ENCODE measurements around the gene MTAP.
A peak's percentile ranks its signal among the peaks of the same experiment; 100 is the strongest.

Gene MTAP

DNA sequence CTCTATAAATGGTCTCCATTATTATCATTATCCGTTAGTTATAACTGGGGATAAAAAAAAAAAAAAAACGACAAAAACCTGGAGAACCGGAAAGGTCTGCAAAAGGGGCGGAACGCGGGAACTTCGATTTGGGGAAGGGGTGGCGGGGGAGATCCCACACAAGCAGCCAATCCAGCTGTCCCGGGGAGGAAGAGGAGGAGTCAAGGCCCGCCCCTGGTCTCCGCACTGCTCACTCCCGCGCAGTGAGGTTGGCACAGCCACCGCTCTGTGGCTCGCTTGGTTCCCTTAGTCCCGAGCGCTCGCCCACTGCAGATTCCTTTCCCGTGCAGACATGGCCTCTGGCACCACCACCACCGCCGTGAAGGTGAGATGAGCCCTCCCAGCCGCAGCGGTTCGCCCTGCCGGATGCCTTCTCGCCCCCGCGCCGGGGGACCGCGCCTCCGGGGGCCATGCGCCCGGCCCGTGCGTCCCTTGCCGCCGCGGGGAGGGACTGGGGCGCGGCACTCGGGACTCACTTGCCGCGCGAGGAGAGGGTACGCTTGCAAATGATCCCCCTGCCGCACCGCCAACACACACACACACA, at the start of gene MTAP:
Gene MTAP, plus strand, starts transcription at position 219 of the 583 bp plus-strand sequence. Its CDS starts 113 bp downstream, at position 332.
- DNase-seq = peak; percentile 97

DNA sequence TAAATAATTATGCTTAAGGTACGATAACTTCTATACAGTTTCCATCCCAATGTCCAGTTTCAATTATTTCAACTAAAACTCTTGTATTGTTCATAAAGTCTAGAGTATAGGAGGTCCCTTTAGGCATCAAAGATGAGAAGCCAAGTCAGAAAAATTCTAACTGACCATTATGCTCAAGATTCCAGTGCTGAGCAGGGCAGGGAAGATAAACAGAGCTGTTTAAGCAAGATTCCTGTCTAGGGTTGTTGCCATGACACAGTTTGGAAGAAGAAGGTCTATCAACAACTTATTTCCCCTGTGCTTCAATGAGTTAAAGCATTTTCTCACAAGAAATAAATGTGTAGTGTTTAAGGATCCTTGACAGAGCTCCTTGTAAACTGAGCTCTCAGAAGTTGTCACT, 48.9 kb upstream of the MTAP start:
- no peak for DNase-seq

DNA sequence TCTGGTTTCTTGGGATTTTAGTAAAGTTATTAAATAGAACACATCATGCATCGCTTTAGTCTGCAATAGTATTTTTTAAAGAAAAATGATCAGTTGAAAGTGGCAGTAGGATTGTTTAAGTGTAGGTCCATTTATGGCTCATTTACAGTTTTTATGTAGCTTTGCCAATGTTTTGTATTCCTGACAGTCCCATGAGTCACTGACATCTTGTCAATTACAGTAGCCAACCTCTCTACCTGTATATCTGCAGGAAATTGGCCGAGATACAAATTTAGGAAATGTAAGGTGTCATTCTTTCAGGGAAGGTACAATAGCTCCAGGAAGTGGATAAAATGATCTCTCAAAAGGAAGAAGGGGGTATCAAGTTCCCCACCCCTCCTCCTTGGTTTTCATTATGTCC, 47.7 kb upstream of the MTAP start:
- no peak for DNase-seq

DNA sequence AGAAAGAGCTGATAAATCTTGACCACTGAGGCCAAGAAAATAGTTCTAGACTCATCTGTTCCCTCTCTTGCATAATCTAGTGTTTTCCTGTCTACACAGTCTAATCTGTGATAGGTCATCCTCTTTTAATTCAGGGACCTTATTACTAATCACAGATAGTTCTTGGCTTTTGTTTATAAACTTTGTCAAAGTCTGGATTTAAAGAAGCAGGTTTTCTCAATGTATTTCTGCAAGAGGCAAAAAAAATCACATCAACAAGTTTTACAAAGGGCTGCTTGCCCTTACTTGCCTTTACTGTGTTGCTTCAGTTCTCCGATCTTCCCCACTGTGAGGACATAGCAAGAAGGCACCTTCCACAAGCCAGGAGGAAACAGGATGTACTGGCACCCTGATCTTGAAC, 43.9 kb upstream of the MTAP start:
- no peak for DNase-seq

DNA sequence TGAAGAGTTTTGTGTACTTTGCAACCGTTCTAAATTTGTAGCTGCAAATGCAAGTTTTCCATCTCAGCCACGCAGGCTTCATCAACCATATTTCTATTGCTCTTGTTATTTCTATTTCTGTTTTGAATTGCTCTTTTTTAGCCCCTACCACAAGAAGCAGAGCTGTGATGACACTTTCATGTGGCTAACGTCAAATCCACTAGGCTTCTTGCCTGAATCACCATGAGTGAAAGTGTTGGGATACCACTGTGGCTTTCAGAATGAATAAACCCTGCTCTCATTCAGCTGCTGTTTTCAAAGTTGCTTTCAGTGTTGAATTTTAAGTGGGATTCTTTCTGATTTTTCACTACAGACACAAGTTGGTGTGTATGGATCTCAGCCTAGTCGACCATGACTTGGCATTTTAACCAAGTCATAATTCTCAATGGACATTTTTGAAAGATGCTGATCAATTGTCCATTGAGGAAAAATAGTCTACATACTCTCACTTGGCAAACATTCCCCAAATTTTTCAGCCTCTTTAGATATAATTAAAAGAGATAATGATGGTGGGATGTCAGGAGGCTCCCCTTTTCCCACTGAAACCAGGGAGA, 41.0 kb upstream of the MTAP start:
- no peak for DNase-seq

DNA sequence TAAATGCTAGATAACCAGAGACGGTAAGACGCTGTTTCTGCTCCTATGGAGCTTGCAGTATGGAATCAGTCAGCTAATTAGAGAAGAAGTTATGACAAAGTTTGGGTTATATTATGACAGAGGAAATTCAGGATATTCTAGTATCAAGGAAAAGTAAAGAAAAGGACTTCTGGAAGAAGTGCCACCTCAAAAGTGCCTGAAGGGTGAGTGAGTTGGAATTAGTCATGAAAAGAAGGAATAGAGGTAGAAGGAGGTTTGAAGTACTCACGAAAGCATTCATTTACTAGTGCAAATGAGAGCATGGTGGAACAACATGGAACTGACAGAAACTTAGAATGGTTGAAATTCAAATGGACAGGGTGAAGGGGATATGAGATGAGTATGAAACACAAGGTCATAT, 40.4 kb upstream of the MTAP start:
- no peak for DNase-seq

DNA sequence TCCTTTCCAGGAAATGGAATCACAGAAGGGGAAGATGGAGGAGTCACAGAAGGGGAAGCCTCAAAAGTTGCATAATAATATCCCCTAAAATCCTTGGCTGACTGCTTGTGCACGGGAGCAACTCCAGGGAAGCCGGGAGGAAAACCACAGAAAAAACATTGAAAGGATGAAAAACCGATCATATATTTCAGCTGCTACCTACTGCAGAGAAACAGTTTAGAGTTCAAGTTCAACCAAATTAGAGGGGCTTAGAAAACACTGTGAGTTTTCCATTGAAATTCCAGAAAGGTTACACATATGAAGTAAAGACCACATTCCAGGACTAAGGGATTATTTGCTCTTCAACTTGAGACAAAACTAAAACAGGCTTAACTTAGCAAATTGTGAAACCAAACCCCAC, 37.6 kb upstream of the MTAP start:
- no peak for DNase-seq

DNA sequence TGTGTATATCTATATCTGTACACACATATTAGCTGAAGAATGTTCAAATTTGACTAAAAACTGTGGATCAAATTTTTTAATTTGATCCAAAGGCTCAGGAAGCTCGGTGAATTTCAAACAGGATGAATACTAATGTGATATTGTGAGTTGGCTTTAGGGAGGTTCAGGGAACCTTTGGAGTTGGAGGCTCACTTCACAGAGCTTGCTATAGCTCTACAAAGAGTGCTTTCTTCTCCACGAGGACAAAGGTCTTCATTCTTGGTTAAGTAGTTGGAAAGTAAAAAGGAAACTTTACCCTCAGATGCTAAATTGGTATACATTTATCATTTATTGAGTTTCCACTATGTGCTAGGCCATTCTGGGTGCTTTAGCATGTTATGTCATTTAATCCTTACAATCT, 36.3 kb upstream of the MTAP start:
- no peak for DNase-seq

DNA sequence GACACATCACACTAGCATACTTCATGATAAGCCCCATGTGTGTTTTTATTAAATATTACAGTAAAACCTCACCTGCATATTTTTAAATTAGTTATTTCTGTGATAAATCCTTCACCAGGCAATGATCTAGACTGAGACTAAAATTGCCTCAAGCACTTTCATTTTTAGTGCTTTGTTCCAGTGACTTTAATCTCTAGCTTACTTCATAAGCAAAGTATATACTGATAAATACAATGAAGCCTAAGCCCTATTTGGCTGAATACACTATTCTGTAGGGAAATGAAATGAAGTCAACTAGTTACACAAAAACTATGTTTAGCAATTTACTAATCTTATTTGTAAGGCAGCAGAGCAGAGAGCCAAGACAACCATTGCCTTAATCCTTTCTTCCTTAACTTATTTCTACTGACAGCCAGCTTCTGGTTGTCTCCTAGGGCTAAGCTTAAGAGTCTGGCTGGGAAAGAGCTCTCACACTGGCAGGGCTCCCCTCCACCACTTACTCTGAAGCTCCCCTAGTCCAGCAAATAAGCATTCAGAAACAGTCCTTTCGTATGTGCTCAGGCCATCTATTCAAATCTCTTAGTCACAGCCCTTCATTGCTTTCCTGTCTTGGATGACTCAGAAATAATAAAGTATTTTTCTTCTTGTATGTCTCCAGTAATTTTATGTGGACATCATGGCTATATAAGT, 31.4 kb upstream of the MTAP start:
- peak; percentile 20 for DNase-seq

DNA sequence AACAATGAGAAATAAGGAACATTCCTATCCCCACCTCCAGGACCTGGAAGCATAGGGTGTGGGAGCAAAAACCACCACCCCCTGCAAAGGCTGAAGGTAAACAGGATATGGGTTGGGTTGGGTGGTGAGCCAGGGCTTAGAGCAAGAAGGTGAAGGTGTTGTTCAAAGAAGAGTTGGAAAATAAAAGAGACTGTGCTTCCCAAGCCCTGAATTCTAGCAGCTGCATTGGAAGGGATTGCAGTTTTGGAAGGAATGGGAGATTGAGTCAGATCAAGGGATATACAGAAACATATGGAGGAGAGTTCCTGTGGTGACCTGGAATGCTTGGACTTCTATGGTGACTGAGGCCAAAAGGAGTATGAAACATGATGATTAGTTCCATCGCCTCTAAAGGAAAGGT, 24.7 kb upstream of the MTAP start:
- no peak for DNase-seq

DNA sequence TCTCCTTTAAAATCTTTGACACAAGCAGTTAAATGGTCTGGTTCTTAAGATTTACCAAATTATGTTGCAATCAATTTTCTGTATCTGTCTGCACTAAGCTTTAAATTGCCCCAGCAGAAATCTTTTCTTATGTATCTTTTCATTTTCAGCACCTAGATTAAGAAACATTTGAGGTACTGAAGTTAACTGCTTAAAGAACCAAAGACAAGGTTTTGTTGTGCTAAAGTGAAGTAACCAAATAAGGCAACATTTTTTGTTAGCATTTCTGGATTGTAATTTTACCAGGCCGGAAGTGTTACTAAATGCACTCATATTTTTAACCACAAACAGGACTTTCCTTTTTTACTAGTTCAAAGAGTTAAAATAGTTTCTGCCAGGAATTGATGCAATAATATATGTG, 24.1 kb upstream of the MTAP start:
- no peak for DNase-seq

DNA sequence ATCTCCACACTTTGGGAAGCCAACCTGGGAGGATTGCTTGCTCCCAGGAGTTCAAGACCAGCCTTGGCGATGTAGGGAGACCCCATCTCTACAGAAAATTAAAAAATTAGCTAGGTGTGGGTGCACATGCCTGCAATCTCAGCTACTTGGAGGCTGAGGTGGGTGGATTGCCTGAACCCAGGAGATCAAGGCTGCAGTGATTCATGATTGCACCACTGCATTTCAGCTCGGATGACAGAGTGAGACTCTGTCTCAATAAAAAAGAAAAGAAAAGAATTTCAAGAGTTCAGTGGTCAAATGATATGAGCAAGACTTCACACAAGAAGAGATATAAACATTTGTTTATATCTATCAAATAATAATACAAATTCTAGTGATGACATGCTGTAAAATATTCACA, 23.0 kb upstream of the MTAP start:
- DNase-seq = no peak

DNA sequence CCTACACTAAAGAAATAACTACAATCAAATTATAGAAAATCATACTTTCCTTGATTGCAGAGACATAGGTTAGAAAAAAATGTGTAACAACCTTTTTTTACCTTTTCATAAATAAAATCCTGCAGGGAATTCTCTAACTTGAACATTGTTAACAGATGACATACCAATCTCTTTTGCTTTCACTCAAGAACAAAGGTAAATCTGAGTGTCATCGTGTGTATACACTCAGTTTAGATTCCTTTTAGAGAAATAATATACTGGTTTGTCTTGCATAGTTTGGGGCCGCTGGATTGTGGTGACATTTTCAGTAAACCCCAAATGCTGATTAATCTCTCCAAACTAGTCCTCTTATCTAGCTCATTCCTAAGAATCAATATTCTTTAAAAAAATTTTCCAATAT, 20.8 kb upstream of the MTAP start:
- no peak for DNase-seq

DNA sequence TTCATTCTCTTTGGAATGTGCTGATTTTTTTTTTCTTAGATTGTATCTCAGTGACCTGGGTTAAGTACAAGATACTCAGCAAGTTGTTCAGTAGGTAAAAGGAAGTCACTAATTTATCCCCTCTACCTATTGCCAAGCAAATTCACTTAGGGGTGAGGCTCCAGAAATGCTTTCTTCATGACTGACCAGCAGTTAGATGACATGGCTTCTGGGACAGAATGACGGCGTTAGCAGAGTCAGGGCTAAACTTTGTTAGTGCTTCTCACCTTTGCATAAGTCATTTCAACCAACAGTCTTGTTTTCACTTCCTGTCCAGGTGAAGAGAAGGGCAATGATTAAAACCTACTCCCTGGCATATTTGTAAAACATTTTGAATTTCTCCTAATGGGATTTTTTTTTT, 20.2 kb upstream of the MTAP start:
- no peak for DNase-seq

DNA sequence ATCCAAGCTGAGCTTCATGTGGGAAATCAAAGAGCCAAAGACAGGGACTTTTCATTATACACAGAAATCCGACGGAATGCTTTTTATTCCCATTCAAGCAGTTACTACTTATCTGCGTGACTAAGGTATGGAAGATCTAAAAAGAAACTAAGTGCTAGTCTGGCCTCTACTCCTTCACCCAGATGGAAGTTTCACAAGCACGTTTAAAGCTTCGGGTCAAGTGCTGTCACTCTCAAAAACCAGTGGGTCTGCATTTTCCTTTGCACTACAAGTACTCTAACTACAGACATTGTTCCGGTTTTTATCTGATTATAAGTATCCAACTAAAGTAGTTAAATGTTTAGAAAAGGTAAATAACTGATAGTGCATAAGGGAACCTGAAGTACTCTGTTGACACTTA, 13.7 kb upstream of the MTAP start:
- no peak for DNase-seq

DNA sequence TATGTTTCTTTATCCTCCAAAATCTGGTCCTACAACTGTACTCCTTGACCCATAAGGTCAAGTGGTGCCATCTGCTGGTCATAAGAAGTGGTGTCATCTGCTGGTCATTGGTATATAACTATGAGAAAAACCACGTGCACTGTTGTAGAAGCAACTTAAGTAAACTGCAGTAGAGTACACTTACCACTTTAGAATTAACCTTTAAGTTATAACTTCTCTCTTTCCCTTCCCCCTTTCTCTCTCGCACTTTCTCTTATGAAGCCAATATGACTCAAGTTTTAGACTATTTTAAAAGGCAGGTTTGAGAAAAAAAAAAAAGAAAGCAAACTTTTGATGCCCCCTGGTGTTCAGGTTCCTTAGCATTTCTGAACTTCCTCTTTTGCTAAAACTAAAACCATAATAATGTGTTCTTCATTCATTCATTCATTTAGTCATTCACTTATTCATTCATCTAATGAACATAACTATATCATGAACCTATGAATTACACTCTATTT, 12.8 kb upstream of the MTAP start:
- peak; percentile 92 for DNase-seq

DNA sequence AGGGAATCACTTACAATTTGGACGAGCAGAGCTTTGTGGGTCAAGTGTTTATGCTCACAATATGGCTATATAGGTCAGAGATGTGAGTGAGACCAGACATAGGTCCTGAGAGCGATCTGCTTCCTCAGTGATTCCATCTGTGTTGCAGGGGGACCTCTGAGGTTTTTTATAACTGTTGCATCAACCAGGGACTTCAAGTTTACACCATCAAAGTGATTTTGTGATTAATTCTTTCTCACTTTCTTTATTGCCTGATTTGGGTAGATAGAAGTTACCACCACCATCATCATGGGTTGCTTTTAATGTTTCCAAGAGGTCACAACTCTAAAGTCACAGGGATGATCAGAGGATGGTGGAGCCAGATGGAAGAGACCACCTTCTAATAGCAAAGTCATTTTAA, 7.0 kb upstream of the MTAP start:
- DNase-seq = no peak

DNA sequence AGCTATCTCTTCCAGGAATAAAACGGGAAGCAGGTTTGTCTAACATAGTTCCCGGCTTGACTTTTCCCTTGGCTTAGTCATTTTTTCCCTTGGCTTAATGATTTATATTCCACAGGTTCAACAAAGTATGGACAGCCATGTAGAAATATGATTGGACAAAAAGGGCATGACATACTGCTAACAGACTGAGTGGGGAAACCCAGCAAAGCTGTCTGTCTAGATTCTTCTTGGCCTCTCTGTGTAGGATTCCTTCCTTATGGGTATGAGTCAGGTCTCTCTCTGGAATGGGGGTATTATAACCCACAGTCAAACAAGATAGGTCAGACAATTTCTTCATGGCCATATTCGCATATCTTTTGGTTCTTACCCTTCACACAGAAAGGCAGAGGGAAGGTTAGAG, 5.7 kb upstream of the MTAP start:
- no peak for DNase-seq

DNA sequence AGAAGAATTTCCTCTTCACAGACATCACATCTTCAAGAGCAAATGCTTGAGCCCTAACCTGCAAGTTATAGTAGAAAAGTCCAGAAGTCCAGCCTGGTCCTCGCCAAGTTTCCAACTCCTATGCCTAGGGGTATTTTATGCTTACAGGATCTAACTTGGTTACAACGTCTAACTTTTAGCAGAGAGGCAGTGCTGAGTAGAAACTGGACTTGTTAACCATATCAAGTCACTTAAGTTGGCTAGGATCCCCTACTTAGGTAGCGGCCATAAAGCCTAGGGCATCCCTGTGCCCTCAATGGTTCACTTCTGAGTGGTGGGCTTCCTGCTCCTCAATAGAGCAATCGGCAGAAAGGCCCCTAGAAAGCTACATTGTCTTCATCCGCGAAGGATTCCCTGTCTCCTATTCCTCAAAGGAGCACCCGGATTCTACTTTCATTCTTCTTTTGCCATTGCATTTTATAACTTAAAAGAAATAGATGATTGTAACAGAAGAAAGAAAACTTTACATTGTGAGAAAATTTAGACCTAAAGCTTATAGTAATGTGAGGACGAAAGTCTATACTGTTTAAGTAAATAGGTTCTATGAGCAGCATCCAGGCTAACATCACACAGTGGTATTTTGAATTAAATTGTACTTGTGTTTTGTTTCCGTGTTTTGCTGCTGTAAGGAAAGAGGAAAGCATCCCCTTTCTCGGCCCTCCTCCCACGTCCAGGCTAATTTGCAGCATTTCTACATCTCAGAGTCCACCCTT, 1.3 kb upstream of the MTAP start:
- no peak for DNase-seq

DNA sequence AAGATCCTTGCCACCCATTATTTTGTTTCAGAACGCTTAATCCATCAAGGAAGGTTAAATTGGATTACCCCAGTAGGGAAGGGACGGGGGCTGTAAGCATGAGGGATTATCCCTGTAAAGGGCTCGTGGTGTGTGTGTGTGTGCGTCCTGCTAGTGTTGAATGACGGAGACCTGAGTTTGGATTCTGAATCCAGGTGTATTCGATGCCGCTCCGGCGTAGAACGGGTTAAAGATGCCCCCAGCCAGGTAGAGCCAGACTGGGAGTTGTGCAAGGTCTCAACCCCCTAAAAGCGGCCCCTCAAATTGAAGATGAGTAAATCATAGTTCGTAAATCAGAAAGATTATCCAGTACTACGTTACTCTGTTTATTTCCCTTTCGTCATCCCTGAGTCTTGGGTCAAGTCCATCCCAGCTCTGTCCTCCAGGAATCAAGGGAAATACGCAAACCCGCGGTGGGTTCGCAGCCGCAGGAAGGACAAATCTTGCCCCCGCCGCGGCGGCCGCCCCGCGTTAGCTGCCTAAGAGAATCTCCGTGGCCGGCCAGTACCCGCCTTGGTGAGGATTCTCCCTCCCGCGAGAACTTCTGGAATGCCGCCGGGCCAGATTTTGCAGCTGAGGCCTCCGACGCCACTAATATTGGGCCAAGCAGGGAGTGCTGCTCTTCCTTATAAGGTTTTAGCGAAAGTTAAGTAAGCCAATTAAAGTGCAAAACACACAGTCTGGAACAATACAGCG, 586 bp upstream of the MTAP start:
- DNase-seq = no peak

DNA sequence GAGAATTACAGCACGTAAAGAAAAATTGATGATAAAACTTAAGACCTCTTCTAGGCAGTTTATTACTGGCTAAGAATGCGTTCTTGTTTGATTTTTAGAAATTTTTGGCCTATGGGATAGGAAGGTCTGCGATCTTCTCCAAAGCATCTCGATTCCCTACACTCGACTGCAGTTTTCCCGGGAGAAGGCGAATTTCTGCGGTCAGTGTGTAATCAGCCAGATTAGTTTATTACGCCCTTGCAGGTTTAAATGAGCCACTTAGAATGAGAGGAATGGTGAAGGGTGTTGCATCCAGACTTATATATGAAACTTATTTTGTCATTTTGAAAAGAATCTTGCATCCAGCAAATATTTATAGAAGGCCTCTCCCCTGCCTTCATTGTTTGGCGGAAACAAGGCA, 1.2 kb downstream of the MTAP start:
- no peak for DNase-seq

DNA sequence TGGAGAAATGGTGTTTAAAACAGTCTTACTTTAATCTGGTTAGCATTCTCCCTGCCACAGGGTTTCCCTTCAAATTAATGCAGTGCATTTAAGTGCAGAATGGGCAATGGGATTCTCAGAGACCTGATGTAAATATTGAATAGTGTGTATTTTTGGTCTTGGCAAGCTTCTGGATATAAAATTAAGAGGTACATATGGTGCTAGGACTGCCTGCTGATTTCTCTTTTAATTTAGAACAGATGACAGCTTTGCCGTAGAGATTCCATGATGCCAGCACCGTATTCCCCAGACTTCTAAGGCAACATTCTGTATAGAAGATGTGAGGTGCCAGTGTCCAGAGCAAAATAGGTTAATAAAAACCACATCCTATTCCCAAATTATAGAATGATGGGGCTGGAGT, 1.9 kb downstream of the MTAP start:
- no peak for DNase-seq

DNA sequence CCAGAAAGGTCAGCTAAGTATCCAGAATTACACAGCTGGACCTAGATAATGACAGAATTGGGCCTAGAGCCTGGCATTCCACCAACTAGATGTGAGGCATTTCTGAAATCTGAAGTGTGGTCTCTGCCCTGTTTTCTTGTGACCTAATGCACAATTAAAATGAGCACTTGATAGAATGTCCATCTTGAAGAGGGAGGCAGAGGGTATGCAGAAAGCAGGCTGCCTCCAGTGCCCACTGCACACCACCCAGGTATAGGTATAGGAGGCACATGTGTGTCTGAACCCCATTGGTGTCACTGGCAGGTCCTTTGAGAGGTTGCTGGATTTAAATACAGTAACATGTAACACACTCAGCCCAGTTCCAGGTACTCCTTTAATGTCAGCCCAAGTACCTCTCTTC, 2.4 kb downstream of the MTAP start:
- no peak for DNase-seq

Data from eye (tissue), 1 donor.